Fibroblast of mammary gland (primary cell): Measurements from ENCODE around the gene GPRIN1.
A peak's percentile ranks its signal among the peaks of the same experiment; 100 is the strongest.

ENCODE experiments used
- DNase-seq: peaks from one replicate; pipeline ENCODE4 v3.0.0-alpha.2; 2010; ENCODE audit warnings: low read depth
- H3K4me3 ChIP-seq: 2 replicates; pipeline ENCODE4 v1.5.1; 2011; ENCODE audit warnings: low read depth, mild to moderate bottlenecking, low read length, moderate library complexity; ENCODE audit not compliant: control insufficient read depth
- CTCF ChIP-seq: conservative IDR thresholded peaks from 2 replicates; pipeline ENCODE4 v1.5.1; 2011; ENCODE audit warnings: low read depth, low read length, inconsistent platforms; ENCODE audit not compliant: control insufficient read depth, insufficient read depth

The GPRIN1 gene

GRCh38 chr5:176550275-176550831 lies 59.6 kb downstream of the GPRIN1 start:
- no peak for TF ChIP-seq CTCF
- no peak for DNase-seq
- H3K4me3 ChIP-seq, result no peak overlapping the region

GRCh38 chr5:176549871-176550270 lies 60.1 kb downstream of the GPRIN1 start:
- DNase-seq, result no peak
- no peak overlapping the region for H3K4me3 ChIP-seq
- no peak for TF ChIP-seq CTCF

- H3K4me3 ChIP-seq, result no peak within 1 kb of the TSS
- TF ChIP-seq CTCF, result no peak
- DNase-seq, result no peak
These were observed 61.0 kb downstream of the GPRIN1 start, which contains the start of gene CDHR2 for GRCh38 chr5:176548967-176549444. TSS of gene CDHR2 (plus strand) at chr5:176549342. CDS start at chr5:176565353, 16,011 bp downstream.

GRCh38 chr5:176547802-176548201 lies 62.2 kb downstream of the GPRIN1 start:
- H3K4me3 ChIP-seq, result no peak overlapping the region
- TF ChIP-seq CTCF, result no peak
- peak; percentile 45 for DNase-seq
